Measurements from ENCODE around the gene HDC.

DNA sequence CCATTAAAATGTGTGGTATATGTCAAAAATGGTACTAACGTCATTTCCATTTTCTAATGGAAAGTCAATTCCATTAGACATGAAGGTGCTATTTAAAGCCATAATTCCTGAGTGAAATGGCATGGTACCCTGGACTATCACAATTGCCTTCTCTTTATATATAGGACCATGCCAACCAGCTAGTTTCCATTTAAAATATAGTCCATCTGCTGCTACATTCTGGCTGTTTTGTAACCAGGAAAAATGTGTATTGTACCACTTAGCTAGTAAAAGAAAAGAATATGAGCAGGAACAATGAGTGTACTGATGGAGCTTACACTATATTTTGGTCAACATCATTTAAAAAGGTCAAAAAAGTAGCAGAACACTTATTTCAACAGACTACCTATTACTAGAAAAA, 30.4 kb upstream of the HDC start:
- TF ChIP-seq POLR2A (IDR thresholded peaks at IDR 0.05) = no peak
- TF ChIP-seq, protein P1, sequence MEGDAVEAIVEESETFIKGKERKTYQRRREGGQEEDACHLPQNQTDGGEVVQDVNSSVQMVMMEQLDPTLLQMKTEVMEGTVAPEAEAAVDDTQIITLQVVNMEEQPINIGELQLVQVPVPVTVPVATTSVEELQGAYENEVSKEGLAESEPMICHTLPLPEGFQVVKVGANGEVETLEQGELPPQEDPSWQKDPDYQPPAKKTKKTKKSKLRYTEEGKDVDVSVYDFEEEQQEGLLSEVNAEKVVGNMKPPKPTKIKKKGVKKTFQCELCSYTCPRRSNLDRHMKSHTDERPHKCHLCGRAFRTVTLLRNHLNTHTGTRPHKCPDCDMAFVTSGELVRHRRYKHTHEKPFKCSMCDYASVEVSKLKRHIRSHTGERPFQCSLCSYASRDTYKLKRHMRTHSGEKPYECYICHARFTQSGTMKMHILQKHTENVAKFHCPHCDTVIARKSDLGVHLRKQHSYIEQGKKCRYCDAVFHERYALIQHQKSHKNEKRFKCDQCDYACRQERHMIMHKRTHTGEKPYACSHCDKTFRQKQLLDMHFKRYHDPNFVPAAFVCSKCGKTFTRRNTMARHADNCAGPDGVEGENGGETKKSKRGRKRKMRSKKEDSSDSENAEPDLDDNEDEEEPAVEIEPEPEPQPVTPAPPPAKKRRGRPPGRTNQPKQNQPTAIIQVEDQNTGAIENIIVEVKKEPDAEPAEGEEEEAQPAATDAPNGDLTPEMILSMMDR (IDR thresholded peaks at IDR 0.05) = no peak
- TF ChIP-seq POLR2AphosphoS5 (IDR thresholded peaks at IDR 0.05) = no peak

All from sigmoid colon (tissue), 4 donors.